DOHH2 (cell line): ENCODE data around the gene SRCAP.

Experiments
- H3F3A ChIP-seq: fragments of 200-600 bp; sonication (generic), shearing (Covaris generic); 2 replicates; pipeline ENCODE4 v1.6.0; 2016; ENCODE audit warnings: antibody characterized with exemption, mild to moderate bottlenecking; ENCODE audit not compliant: control insufficient read depth, insufficient read depth
- H3K27ac ChIP-seq: fragments of 200-600 bp; sonication (generic); 2 replicates; pipeline ENCODE4 v1.5.1; 2014; ENCODE audit warnings: low read depth, mild to moderate bottlenecking, low read length, moderate library complexity
- H3K27me3 ChIP-seq: fragments of 200-600 bp; sonication (generic); 2 replicates; pipeline ENCODE4 v1.6.1; 2014; ENCODE audit warnings: mild to moderate bottlenecking, low read length, mixed read lengths; ENCODE audit not compliant: control insufficient read depth
- H3K36me3 ChIP-seq: fragments of 200-600 bp; sonication (generic); 2 replicates; pipeline ENCODE4 v1.6.1; 2014; ENCODE audit warnings: mild to moderate bottlenecking, low read length, moderate library complexity, mixed read lengths; ENCODE audit not compliant: control insufficient read depth
- H3K4me1 ChIP-seq: fragments of 200-600 bp; sonication (generic); 2 replicates; pipeline ENCODE4 v1.6.1; 2014; ENCODE audit warnings: mild to moderate bottlenecking, low read length, mixed read lengths; ENCODE audit not compliant: control insufficient read depth
- H3K4me2 ChIP-seq: fragments of 200-600 bp; sonication (generic); 2 replicates; pipeline ENCODE4 v1.6.0; 2014; ENCODE audit warnings: mild to moderate bottlenecking, low read length, moderate library complexity
- H3K4me3 ChIP-seq: fragments of 200-600 bp; sonication (generic); 2 replicates; pipeline ENCODE4 v1.5.1; 2014; ENCODE audit warnings: mild to moderate bottlenecking, low read length, mixed read lengths
- H3K79me2 ChIP-seq: fragments of 200-600 bp; sonication (generic); 2 replicates; pipeline ENCODE4 v1.6.1; 2014; ENCODE audit warnings: mild to moderate bottlenecking, low read length, mixed read lengths; ENCODE audit not compliant: control insufficient read depth
- H3K9me2 ChIP-seq: fragments of 200-600 bp; sonication (generic); replicated peaks from 2 replicates; pipeline ENCODE4 v1.6.1; 2014; ENCODE audit warnings: mild to moderate bottlenecking, low read length, mixed read lengths; ENCODE audit not compliant: control insufficient read depth
- H3K9me3 ChIP-seq: fragments of 200-600 bp; sonication (generic); 2 replicates; pipeline ENCODE4 v1.6.1; 2014; ENCODE audit warnings: antibody characterized with exemption, low read length, mixed read lengths; ENCODE audit not compliant: control insufficient read depth, insufficient read depth
- H4K20me1 ChIP-seq: fragments of 200-600 bp; sonication (generic); 2 replicates; pipeline ENCODE4 v1.6.0; 2014; ENCODE audit warnings: low read depth, mild to moderate bottlenecking, antibody characterized with exemption, low read length, moderate library complexity; ENCODE audit not compliant: control insufficient read depth, insufficient read depth
- EZH2phosphoT487 ChIP-seq: fragments of 200-600 bp; sonication (generic); IDR thresholded peaks from 2 replicates; pipeline ENCODE4 v1.6.1; 2017; ENCODE audit warnings: borderline replicate concordance, mild to moderate bottlenecking, antibody characterized with exemption, low read length, moderate library complexity, mixed read lengths
- TF ChIP-seq, protein P1 (sequence below): fragments of 200-600 bp; sonication (generic); IDR thresholded peaks from one replicate; pipeline ENCODE4 v1.5.1; 2014; ENCODE audit warnings: antibody characterized with exemption, mild to moderate bottlenecking, low read depth, low read length; ENCODE audit not compliant: poor library complexity, severe bottlenecking

Gene SRCAP

GRCh38 chr16:30764816-30765465 is 66.0 kb downstream of the SRCAP start:
- Histone ChIP-seq H4K20me1 (peaks cover 4% of the 10 kb centered on the region; the same call in 1 of the 2 replicates), H3K4me1 (peaks cover 25% of the 10 kb centered on the region), H3K9me2 (no peaks in the 10 kb centered on the region), H3K27me3 (no peaks in the 10 kb centered on the region), H3K36me3 (peaks cover 87% of the 10 kb centered on the region), H3K79me2 (peaks cover 41% of the 10 kb centered on the region), H3K9me3 (no peaks in the 10 kb centered on the region), H3K4me2 (no peak overlapping the region), H3K4me3 (no peak overlapping the region), H3F3A (0 out of 2 replicates have a peak, but pooled peaks cover 5% of the 10 kb centered on the region), H3K27ac (no peak overlapping the region)
- TF ChIP-seq EZH2phosphoT487, result no peak
- TF ChIP-seq, protein P1, sequence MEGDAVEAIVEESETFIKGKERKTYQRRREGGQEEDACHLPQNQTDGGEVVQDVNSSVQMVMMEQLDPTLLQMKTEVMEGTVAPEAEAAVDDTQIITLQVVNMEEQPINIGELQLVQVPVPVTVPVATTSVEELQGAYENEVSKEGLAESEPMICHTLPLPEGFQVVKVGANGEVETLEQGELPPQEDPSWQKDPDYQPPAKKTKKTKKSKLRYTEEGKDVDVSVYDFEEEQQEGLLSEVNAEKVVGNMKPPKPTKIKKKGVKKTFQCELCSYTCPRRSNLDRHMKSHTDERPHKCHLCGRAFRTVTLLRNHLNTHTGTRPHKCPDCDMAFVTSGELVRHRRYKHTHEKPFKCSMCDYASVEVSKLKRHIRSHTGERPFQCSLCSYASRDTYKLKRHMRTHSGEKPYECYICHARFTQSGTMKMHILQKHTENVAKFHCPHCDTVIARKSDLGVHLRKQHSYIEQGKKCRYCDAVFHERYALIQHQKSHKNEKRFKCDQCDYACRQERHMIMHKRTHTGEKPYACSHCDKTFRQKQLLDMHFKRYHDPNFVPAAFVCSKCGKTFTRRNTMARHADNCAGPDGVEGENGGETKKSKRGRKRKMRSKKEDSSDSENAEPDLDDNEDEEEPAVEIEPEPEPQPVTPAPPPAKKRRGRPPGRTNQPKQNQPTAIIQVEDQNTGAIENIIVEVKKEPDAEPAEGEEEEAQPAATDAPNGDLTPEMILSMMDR, result no peak

- Histone ChIP-seq H3K4me3 (no peak overlapping the region), H3K36me3 (peaks cover 87% of the 10 kb centered on the region), H3F3A (no peaks in the 10 kb centered on the region), H3K4me2 (no peak overlapping the region), H3K27me3 (no peaks in the 10 kb centered on the region), H3K27ac (no peak overlapping the region), H3K9me2 (no peaks in the 10 kb centered on the region), H4K20me1 (peaks cover 4% of the 10 kb centered on the region; the same call in 1 of the 2 replicates), H3K9me3 (no peaks in the 10 kb centered on the region), H3K79me2 (peaks cover 30% of the 10 kb centered on the region), H3K4me1 (peaks cover 14% of the 10 kb centered on the region)
- TF ChIP-seq, protein P1, result no peak
- no peak for TF ChIP-seq EZH2phosphoT487
These were observed 67.4 kb downstream of the SRCAP start for GRCh38 chr16:30766206-30766932.

- no peak overlapping the region for H3K4me3 ChIP-seq
- no peaks in the 10 kb centered on the region for H3F3A ChIP-seq
- no peaks in the 10 kb centered on the region for H3K9me3 ChIP-seq
- H3K9me2 ChIP-seq, result no peaks in the 10 kb centered on the region
- no peak overlapping the region for H3K27ac ChIP-seq
- peaks cover 4% of the 10 kb centered on the region; the same call in 1 of the 2 replicates for H4K20me1 ChIP-seq
- H3K36me3 ChIP-seq, result peaks cover 92% of the 10 kb centered on the region
- peaks cover 25% of the 10 kb centered on the region for H3K79me2 ChIP-seq
- H3K4me2 ChIP-seq, result no peak overlapping the region
- no peaks in the 10 kb centered on the region for H3K27me3 ChIP-seq
- peaks cover 14% of the 10 kb centered on the region for H3K4me1 ChIP-seq
- TF ChIP-seq, protein P1, result no peak
- no peak for TF ChIP-seq EZH2phosphoT487
These were observed 67.9 kb downstream of the SRCAP start for GRCh38 chr16:30766933-30767284.
